ENCODE measurements around the gene NT5C3B.
A peak's percentile ranks its signal among the peaks of the same experiment; 100 is the strongest.

Gene NT5C3B

DNA sequence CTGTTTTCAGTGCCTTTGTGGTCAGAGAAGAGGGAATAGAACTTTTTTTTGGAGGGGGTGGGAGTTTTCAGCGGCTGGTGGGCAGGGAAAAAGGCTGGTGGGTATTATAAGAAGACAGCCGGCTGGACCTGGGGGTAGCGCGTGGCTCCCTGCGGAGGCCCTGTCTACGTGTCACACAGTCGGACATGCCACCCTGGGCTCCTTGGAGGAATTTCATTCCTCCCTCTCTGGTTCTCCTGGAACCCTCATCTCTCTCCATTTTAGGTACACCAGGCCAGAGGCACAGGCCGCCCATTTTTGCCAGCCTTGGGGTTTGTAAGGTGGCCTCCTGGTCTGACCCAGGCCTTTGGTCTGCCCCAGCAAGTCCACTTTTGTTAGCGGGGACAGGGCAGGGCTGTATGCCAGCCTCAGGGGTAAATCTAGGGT, 22.3 kb downstream of the NT5C3B start:
- no peak for ATAC-seq (ENCODE audit: insufficient read depth, low read depth)
- no peaks in the 10 kb centered on the region for H4K20me1 ChIP-seq (ENCODE audit: insufficient read depth, low read length)
- no peak overlapping the region for H3K4me2 ChIP-seq (ENCODE audit: insufficient read depth, low read length)
- no peaks in the 10 kb centered on the region for H3K79me2 ChIP-seq (ENCODE audit: insufficient read depth, low read length)
- no peak overlapping the region for H3K27ac ChIP-seq (ENCODE audit: low read length)
- TF ChIP-seq, protein P1, sequence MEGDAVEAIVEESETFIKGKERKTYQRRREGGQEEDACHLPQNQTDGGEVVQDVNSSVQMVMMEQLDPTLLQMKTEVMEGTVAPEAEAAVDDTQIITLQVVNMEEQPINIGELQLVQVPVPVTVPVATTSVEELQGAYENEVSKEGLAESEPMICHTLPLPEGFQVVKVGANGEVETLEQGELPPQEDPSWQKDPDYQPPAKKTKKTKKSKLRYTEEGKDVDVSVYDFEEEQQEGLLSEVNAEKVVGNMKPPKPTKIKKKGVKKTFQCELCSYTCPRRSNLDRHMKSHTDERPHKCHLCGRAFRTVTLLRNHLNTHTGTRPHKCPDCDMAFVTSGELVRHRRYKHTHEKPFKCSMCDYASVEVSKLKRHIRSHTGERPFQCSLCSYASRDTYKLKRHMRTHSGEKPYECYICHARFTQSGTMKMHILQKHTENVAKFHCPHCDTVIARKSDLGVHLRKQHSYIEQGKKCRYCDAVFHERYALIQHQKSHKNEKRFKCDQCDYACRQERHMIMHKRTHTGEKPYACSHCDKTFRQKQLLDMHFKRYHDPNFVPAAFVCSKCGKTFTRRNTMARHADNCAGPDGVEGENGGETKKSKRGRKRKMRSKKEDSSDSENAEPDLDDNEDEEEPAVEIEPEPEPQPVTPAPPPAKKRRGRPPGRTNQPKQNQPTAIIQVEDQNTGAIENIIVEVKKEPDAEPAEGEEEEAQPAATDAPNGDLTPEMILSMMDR (IDR thresholded peaks at IDR 0.05; ENCODE audit: borderline replicate concordance, extremely low read depth, low read length, poor library complexity, severe bottlenecking), result no peak
- no peak for TF ChIP-seq EZH2 (IDR thresholded peaks at IDR 0.05; ENCODE audit: borderline replicate concordance, low read depth, low read length, severe bottlenecking)
- peaks cover 18% of the 10 kb centered on the region for H3K4me1 ChIP-seq (ENCODE audit: insufficient read depth, low read length)
- no peak overlapping the region for H3K4me3 ChIP-seq (ENCODE audit: low read depth in 1 of 2, low read length in 2 of 2)
- DNase-seq, result no peak
- no peaks in the 10 kb centered on the region for H3K36me3 ChIP-seq (ENCODE audit: insufficient read depth, low read length)
- H3K27me3 ChIP-seq (ENCODE audit: insufficient read depth, low read length, poor library complexity), result peaks cover 21% of the 10 kb centered on the region
- H3K9ac ChIP-seq (ENCODE audit: low read depth, low read length), result no peak overlapping the region
- H3K9me3 ChIP-seq (ENCODE audit: insufficient read depth, low read length, severe bottlenecking), result no peaks in the 10 kb centered on the region
- H2AFZ ChIP-seq (ENCODE audit: low read depth, low read length), result no peak overlapping the region

DNA sequence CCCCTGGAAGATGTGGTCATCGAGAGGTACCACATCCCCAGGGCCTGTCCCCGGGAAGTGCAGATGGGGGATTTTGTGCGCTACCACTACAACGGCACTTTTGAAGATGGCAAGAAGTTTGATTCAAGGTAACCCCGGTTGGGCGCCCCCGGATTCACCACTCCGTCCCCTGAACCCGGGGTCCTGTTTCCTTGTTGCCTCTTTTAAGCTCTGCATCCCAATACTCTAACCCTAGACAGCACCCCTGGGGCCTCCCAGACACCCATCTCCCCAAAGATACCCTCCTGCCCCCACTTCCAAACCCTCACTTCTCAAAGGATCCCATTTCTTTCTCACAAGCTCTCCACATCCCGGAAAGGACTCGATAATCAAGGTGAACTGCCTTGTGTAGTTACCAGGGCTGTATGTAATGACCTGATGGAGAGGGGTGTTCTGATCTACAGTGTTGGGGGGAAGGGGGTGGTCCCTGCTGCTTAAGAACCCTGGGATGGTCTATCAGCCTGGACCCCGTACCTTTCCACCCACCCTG, 22.8 kb downstream of the NT5C3B start:
- DNase-seq, result no peak
- Histone ChIP-seq H3K27ac (ENCODE audit: low read length) (no peak overlapping the region), H3K4me3 (ENCODE audit: low read depth in 1 of 2, low read length in 2 of 2) (no peak overlapping the region), H3K4me2 (ENCODE audit: insufficient read depth, low read length) (no peak overlapping the region), H3K9me3 (ENCODE audit: insufficient read depth, low read length, severe bottlenecking) (no peaks in the 10 kb centered on the region), H3K9ac (ENCODE audit: low read depth, low read length) (no peak overlapping the region), H4K20me1 (ENCODE audit: insufficient read depth, low read length) (no peaks in the 10 kb centered on the region), H3K4me1 (ENCODE audit: insufficient read depth, low read length) (peaks cover 18% of the 10 kb centered on the region), H3K79me2 (ENCODE audit: insufficient read depth, low read length) (no peaks in the 10 kb centered on the region), H2AFZ (ENCODE audit: low read depth, low read length) (no peak overlapping the region), H3K27me3 (ENCODE audit: insufficient read depth, low read length, poor library complexity) (peaks cover 21% of the 10 kb centered on the region), H3K36me3 (ENCODE audit: insufficient read depth, low read length) (no peaks in the 10 kb centered on the region)
- TF ChIP-seq, protein P1 (IDR thresholded peaks at IDR 0.05; ENCODE audit: borderline replicate concordance, extremely low read depth, low read length, poor library complexity, severe bottlenecking), result no peak
- TF ChIP-seq EZH2 (IDR thresholded peaks at IDR 0.05; ENCODE audit: borderline replicate concordance, low read depth, low read length, severe bottlenecking), result no peak
- ATAC-seq (ENCODE audit: insufficient read depth, low read depth), result no peak

DNA sequence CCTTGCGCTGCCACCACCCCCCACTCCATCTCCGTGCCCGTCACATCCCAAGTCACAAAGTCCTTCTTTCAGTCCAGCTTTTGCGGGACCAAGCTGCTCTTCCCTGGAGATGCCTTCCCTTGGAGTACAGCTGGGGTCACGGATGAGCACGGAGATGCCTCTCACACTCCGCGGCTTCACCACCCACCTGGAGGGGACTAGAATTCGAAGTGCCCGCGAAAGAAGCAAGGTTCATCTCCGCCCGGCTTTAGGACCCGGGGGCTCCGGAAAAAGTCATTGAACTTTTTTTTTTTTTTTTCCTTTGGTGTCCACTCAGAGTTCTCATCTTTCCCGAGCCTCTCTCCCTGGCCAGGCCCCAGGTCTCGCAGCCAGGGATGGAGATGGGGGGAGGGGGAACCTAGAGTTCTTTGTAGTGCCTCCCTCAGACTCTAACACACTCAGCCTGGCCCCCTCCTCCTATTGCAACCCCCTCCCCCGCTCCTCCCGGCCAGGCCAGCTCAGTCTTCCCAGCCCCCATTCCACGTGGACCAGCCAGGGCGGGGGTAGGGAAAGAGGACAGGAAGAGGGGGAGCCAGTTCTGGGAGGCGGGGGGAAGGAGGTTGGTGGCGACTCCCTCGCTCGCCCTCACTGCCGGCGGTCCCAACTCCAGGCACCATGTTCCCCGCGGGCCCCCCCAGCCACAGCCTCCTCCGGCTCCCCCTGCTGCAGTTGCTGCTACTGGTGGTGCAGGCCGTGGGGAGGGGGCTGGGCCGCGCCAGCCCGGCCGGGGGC, 23.5 kb downstream of the NT5C3B start, which contains the start of gene FKBP10:
TSS of gene FKBP10 (plus strand) at position 624 of the 771 bp plus-strand sequence. CDS start at position 655, 31 bp downstream.
- H3K9ac ChIP-seq (ENCODE audit: low read depth, low read length), result peak within 1 kb of the TSS; percentile 58
- no peak; the same call in 2 of the 3 replicates for ATAC-seq (ENCODE audit: insufficient read depth, low read depth)

More for the DNA sequence above, 23.5 kb downstream of the NT5C3B start, which contains the start of gene FKBP10:
- H3K4me1 ChIP-seq (ENCODE audit: insufficient read depth, low read length), result peaks cover 18% of the 10 kb centered on the region
- H4K20me1 ChIP-seq (ENCODE audit: insufficient read depth, low read length), result no peaks in the 10 kb centered on the region
- peak within 1 kb of the TSS; percentile 70 for H2AFZ ChIP-seq (ENCODE audit: low read depth, low read length)
- no peaks in the 10 kb centered on the region for H3K36me3 ChIP-seq (ENCODE audit: insufficient read depth, low read length)
- peak within 1 kb of the TSS; percentile 30 to 67; a peak in 3 of 4 replicates for H3K4me3 ChIP-seq (ENCODE audit: low read depth in 1 of 2, low read length in 2 of 2)
- TF ChIP-seq, protein P1 (IDR thresholded peaks at IDR 0.05; ENCODE audit: borderline replicate concordance, extremely low read depth, low read length, poor library complexity, severe bottlenecking), result no peak
- no peak for TF ChIP-seq EZH2 (IDR thresholded peaks at IDR 0.05; ENCODE audit: borderline replicate concordance, low read depth, low read length, severe bottlenecking)
- peaks cover 21% of the 10 kb centered on the region for H3K27me3 ChIP-seq (ENCODE audit: insufficient read depth, low read length, poor library complexity)
- no peak for DNase-seq
- no peaks in the 10 kb centered on the region for H3K9me3 ChIP-seq (ENCODE audit: insufficient read depth, low read length, severe bottlenecking)
- H3K4me2 ChIP-seq (ENCODE audit: insufficient read depth, low read length), result peak within 1 kb of the TSS; percentile 82
- no peaks in the 10 kb centered on the region for H3K79me2 ChIP-seq (ENCODE audit: insufficient read depth, low read length)
- H3K27ac ChIP-seq (ENCODE audit: low read length), result no peak within 1 kb of the TSS

Measured in DND-41 (cell line).